GM03348 (cell line): ENCODE results near the gene REPIN1.

Experiments
- DNase-seq: peaks from one replicate; pipeline ENCODE4 v3.0.0; 2012; ENCODE audit warnings: low spot score

The REPIN1 gene

GRCh38 chr7:150368096-150368883 lies at the start of gene REPIN1:
Gene REPIN1 (plus strand): TSS chr7:150368822. CDS start chr7:150369712, 890 bp downstream.
- DNase-seq, result peak; percentile 94

- DNase-seq, result no peak
These were observed 46.9 kb upstream of the REPIN1 start for GRCh38 chr7:150321788-150322113.

- no peak for DNase-seq
These were observed 46.3 kb upstream of the REPIN1 start for GRCh38 chr7:150322114-150322832.

- DNase-seq, result peak; percentile 2
These were observed 45.6 kb upstream of the REPIN1 start, which contains the start of the genes ACTR3C and LRRC61 for GRCh38 chr7:150322833-150323681. Gene ACTR3C (minus strand): TSS chr7:150323545. CDS start chr7:150295296, 28,249 bp downstream. Gene LRRC61 (plus strand): TSS chr7:150323355. CDS start chr7:150336862, 13,507 bp downstream.

GRCh38 chr7:150323682-150324372 lies 44.8 kb upstream of the REPIN1 start:
- peak; percentile 4 for DNase-seq

GRCh38 chr7:150324373-150324961 lies 44.2 kb upstream of the REPIN1 start:
- DNase-seq, result peak; percentile 6

GRCh38 chr7:150325110-150325611 lies 43.5 kb upstream of the REPIN1 start:
- peak; percentile 48 for DNase-seq

- no peak for DNase-seq
These were observed 42.7 kb upstream of the REPIN1 start for GRCh38 chr7:150325901-150326300.

- DNase-seq, result no peak
These were observed 41.9 kb upstream of the REPIN1 start for GRCh38 chr7:150326657-150327268.

- no peak for DNase-seq
These were observed 41.3 kb upstream of the REPIN1 start for GRCh38 chr7:150327308-150327707.

- DNase-seq, result no peak
These were observed 39.1 kb upstream of the REPIN1 start for GRCh38 chr7:150329331-150330120.

- DNase-seq, result no peak
These were observed 38.3 kb upstream of the REPIN1 start for GRCh38 chr7:150330211-150330885.

GRCh38 chr7:150332852-150333635 lies 35.6 kb upstream of the REPIN1 start:
- no peak for DNase-seq

- no peak for DNase-seq
These were observed 35.0 kb upstream of the REPIN1 start for GRCh38 chr7:150333659-150334058.

- no peak for DNase-seq
These were observed 34.5 kb upstream of the REPIN1 start for GRCh38 chr7:150334108-150334507.

- DNase-seq, result peak; percentile 82
These were observed 33.4 kb upstream of the REPIN1 start for GRCh38 chr7:150335108-150335773.

GRCh38 chr7:150335774-150336112 lies 32.9 kb upstream of the REPIN1 start:
- DNase-seq, result no peak

- no peak for DNase-seq
These were observed 31.9 kb upstream of the REPIN1 start for GRCh38 chr7:150336746-150337145.
